Aorta (tissue), 5 donors: ENCODE data around the gene IER5. TPM values are rescaled to one million over a fixed set of nuclear protein-coding genes. Genes with fewer than 3 reads are reported as not detected.
A peak's percentile ranks its signal among the peaks of the same experiment; 100 is the strongest.
"Not testable (repeated sequence)": the region's sequence is repeated elsewhere in the genome, so short reads cannot be mapped to it uniquely, and the experiment has no call there.

ENCODE experiments used
- ATAC-seq: fragments of 200-7000 bp; cut with Tn5 transposase; one replicate; pipeline ENCODE4 v1.9.1; 2022; ENCODE audit warnings: moderate library complexity; ENCODE audit not compliant: low FRiP score
- DNase-seq, 2 donors: peaks; one replicate each; pipeline ENCODE4 v3.0.0-alpha.2; 2020
- H3K27ac ChIP-seq, 2 donors: one replicate each; pipeline ENCODE4 v1.5.1; 2013; ENCODE audit warnings: low read length in 2 of 2, mild to moderate bottlenecking in 2 of 2, moderate library complexity in 2 of 2, control low read depth in 1 of 2, inconsistent platforms in 1 of 2, low read depth in 1 of 2
- H3K27me3 ChIP-seq, 2 donors: one replicate each; pipeline ENCODE4 v1.6.1; 2013; ENCODE audit warnings: control low read depth in 1 of 2, low read length in 1 of 2, mild to moderate bottlenecking in 1 of 2, moderate library complexity in 1 of 2; ENCODE audit not compliant: insufficient read depth in 2 of 2, control insufficient read depth in 1 of 2
- H3K36me3 ChIP-seq, 2 donors: one replicate each; pipeline ENCODE4 v1.6.1; 2013; ENCODE audit warnings: control low read depth in 1 of 2, low read length in 1 of 2, mild to moderate bottlenecking in 1 of 2; ENCODE audit not compliant: insufficient read depth in 2 of 2, control insufficient read depth in 1 of 2
- H3K4me1 ChIP-seq, 2 donors: one replicate each; pipeline ENCODE4 v1.6.1; 2013; ENCODE audit warnings: low read length in 2 of 2, control low read depth in 1 of 2, mild to moderate bottlenecking in 1 of 2, moderate library complexity in 1 of 2; ENCODE audit not compliant: insufficient read depth in 2 of 2, control insufficient read depth in 1 of 2
- H3K4me3 ChIP-seq, 2 donors: one replicate each; pipeline ENCODE4 v1.5.1; 2013; ENCODE audit warnings: low read length in 2 of 2, control low read depth in 1 of 2, mild to moderate bottlenecking in 1 of 2
- H3K9me3 ChIP-seq: one replicate; pipeline ENCODE4 v1.6.1; 2013; ENCODE audit warnings: mild to moderate bottlenecking, low read length; ENCODE audit not compliant: control insufficient read depth
- WGBS, 2 donors: extraction: QIAGEN DNeasy Blood & Tissue Kit; methylation state at CpG; one replicate each; pipeline ENCODE4 v1.1.7; 2013; 5-methylcytosine and 5-hydroxymethylcytosine counted together
- intact Hi-C, 2 donors: fragments of 100-400 bp; cut with DNase I; formaldehyde crosslinking; loops; one replicate each; pipeline versions ENCODE4 v1.14.2 to v1.15.0; 2022
- polyA plus RNA-seq, 2 donors: library from polyadenylated mRNA; stranded (reverse); fragments of 200-250 nt; gene quantifications; one replicate each; pipeline ENCODE4 v1.2.3, GENCODE V29; 2013
- total RNA-seq, 2 donors: library from RNA; stranded (reverse); fragmentation: NEBNext Ultra II Directional; extraction: Animal tissue kit (Norgen Biotek cat#: 25700); gene quantifications; one replicate each; pipeline ENCODE4 v1.2.1, GENCODE V29; 2021
- donor health status: healthy with polysubstance abuse.
- donor health status: Bipolar disorder and iron deficiency.
- donor health status: DM: no; HTN: no; CAD: no.
- donor health status: DM: no; HTN: no; CAD: no.
- donor health status: DM: yes; HTN: yes; CAD: no.

IER5 gene
- total and polyA plus RNA-seq, 4 donors = 7.4 to 42.2 (median 11.4) TPM

GRCh38 chr1:181057079-181057478 lies 31.4 kb upstream of the IER5 start:
- 3 to 7% methylated on average over 3 of the region's 3 CpGs for WGBS, 2 donors
- peaks cover 2 to 3% of the 10 kb centered on the region in 2 donors for H3K4me1 ChIP-seq
- intact Hi-C loops = no loop called here
- no peaks in the 10 kb centered on the region for H3K36me3 ChIP-seq
- no peak overlapping the region for H3K27ac ChIP-seq
- no peak overlapping the region for H3K4me3 ChIP-seq
- H3K27me3 ChIP-seq = no peaks in the 10 kb centered on the region
- no peak for DNase-seq
- no peak for ATAC-seq
- peaks cover 2% of the 10 kb centered on the region for H3K9me3 ChIP-seq

DNA sequence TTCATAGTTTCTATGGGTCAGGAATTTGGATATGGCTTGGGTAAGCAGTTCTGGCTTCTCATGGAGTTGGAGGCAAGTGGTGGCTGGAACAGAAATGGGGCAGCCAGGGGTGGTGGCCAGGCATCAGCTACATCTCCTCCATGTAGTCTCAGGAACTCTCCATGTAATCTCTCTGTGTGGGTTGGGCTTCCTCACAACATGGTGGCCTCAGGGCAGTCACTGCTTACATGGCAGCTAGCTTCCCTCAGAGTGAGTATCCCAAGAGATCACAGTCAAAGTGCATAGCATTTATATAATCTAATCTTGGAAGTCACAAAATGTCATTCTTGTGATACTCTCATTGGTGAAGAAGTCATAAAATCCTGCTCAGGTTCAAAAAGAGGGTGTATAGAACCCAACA lies 29.1 kb upstream of the IER5 start:
- Histone ChIP-seq H3K27ac (no peak overlapping the region), H3K4me3 (no peak overlapping the region), H3K9me3 (peaks cover 2% of the 10 kb centered on the region), H3K4me1 (peaks cover 2 to 3% of the 10 kb centered on the region in 2 donors), H3K36me3 (no peaks in the 10 kb centered on the region), H3K27me3 (no peaks in the 10 kb centered on the region)
- ATAC-seq = no peak
- intact Hi-C loops = no loop called here
- DNase-seq = no peak

- Histone ChIP-seq H3K4me3 (no peak overlapping the region), H3K9me3 (peaks cover 2% of the 10 kb centered on the region), H3K4me1 (peaks cover 2 to 3% of the 10 kb centered on the region in 2 donors), H3K27me3 (no peaks in the 10 kb centered on the region), H3K27ac (no peak overlapping the region), H3K36me3 (no peaks in the 10 kb centered on the region)
- 64 to 73% methylated on average over 1 of the region's 1 CpG for WGBS, 2 donors
- ATAC-seq = no peak
- DNase-seq = no peak
- intact Hi-C loops = no loop called here
These were observed 28.4 kb upstream of the IER5 start for GRCh38 chr1:181060066-181060465.

DNA sequence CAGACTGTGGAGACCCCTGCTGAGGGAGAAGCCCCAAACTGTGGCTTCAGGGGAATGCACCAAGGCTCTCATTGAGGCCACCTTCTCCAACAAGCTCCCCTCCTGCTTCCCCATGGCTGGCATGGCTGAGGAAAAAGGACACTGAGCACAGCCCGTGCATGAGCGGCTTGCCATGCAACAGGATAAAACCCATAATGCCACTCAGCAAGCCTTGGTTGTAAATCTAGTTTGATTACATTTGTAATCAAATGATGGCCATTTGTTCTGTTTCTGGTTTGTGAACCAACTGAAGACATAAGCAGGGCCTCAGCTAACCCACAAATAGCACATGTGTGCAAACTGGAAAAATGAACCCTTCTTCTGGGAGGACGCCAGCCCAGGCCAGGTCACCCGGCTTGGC lies 27.6 kb upstream of the IER5 start:
- H3K4me3 ChIP-seq, H3K27me3 ChIP-seq, H3K27ac ChIP-seq, DNase-seq, H3K36me3 ChIP-seq, H3K9me3 ChIP-seq, ATAC-seq, intact Hi-C loops, H3K4me1 ChIP-seq: not testable (repeated sequence)
- 86 to 98% methylated on average over 3 to 4 of the region's 4 CpGs for WGBS, 2 donors

DNA sequence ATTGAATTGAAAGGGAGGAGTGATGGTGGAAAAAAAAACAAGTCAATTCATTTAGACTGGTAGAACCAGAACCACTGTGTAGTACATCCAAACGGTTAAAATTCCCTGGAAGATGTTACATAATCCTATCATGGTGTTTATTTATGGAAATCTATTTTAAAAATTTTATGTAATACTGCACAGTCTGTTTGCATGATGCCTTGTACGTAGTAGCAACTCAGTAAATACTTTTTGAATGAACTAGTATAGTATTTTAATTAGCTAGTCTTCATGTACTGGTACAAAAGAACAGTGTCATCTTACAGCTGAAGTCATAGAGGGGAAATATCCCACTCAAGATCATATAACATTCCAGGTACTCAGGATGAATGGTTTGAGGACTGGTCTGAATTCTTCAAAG lies 27.0 kb upstream of the IER5 start:
- H3K27me3 ChIP-seq = no peaks in the 10 kb centered on the region
- H3K27ac ChIP-seq = no peak overlapping the region
- peaks cover 2% of the 10 kb centered on the region for H3K9me3 ChIP-seq
- H3K4me3 ChIP-seq = no peak overlapping the region
- DNase-seq (no peak), ATAC-seq (no peak)
- intact Hi-C loops = no loop called here
- H3K4me1 ChIP-seq = peaks cover 2 to 3% of the 10 kb centered on the region in 2 donors
- H3K36me3 ChIP-seq = no peaks in the 10 kb centered on the region
- 30 to 32% methylated on average over 2 of the region's 2 CpGs for WGBS, 2 donors

GRCh38 chr1:181061891-181062835 lies 26.3 kb upstream of the IER5 start:
- H3K4me1 ChIP-seq = peaks cover 0 to 2% of the 10 kb centered on the region in 2 donors
- WGBS, 2 donors = 83 to 84% methylated on average over 15 of the region's 15 CpGs
- no peaks in the 10 kb centered on the region for H3K27me3 ChIP-seq
- H3K27ac ChIP-seq = no peak overlapping the region
- DNase-seq (peak in 1 of 2 donors; percentile 67), ATAC-seq (no peak)
- H3K9me3 ChIP-seq = peaks cover 2% of the 10 kb centered on the region
- intact Hi-C loops = no loop called here
- no peak overlapping the region for H3K4me3 ChIP-seq
- no peaks in the 10 kb centered on the region for H3K36me3 ChIP-seq

GRCh38 chr1:181062836-181063428 lies 25.6 kb upstream of the IER5 start:
- Histone ChIP-seq H3K4me1 (peaks cover 0 to 2% of the 10 kb centered on the region in 2 donors), H3K27ac (no peak overlapping the region)
- ATAC-seq = no peak

GRCh38 chr1:181064011-181064623 lies 24.4 kb upstream of the IER5 start:
- 69 to 70% methylated on average over 6 of the region's 6 CpGs for WGBS, 2 donors
- no peak overlapping the region for H3K4me3 ChIP-seq
- DNase-seq (no peak), ATAC-seq (no peak)
- intact Hi-C loops = no loop called here
- H3K27ac ChIP-seq = no peak overlapping the region
- peaks cover 2% of the 10 kb centered on the region for H3K9me3 ChIP-seq
- peaks cover 0 to 2% of the 10 kb centered on the region in 2 donors for H3K4me1 ChIP-seq
- H3K27me3 ChIP-seq = no peaks in the 10 kb centered on the region
- no peaks in the 10 kb centered on the region for H3K36me3 ChIP-seq

More at GRCh38 chr1:181062836-181063428, 25.6 kb upstream of the IER5 start:
- 59 to 70% methylated on average over 6 of the region's 6 CpGs for WGBS, 2 donors
- intact Hi-C loops = no loop called here
- Histone ChIP-seq H3K27me3 (no peaks in the 10 kb centered on the region), H3K36me3 (no peaks in the 10 kb centered on the region), H3K9me3 (peaks cover 2% of the 10 kb centered on the region), H3K4me3 (no peak overlapping the region)
- DNase-seq = no peak
